K562 (cell line): ENCODE data around the gene OR4D9. TPM values are rescaled to one million over a fixed set of nuclear protein-coding genes. Genes with fewer than 3 reads are reported as not detected.

ENCODE experiments used
- GATAD2A ChIP-seq: fragments of 450-650 bp; IDR thresholded peaks from 2 replicates; pipeline ENCODE4 v1.6.1; 2017
- KDM5B ChIP-seq: fragments of 200-600 bp; sonication (generic); IDR thresholded peaks from 2 replicates; pipeline ENCODE4 v1.6.1; 2012; ENCODE audit warnings: low read depth, mild to moderate bottlenecking, moderate library complexity, low read length, control low read depth, inconsistent platforms; ENCODE audit not compliant: insufficient replicate concordance
- MYNN ChIP-seq, 2 experiments: sonication (generic); formaldehyde crosslinking in 1 of 2; IDR thresholded peaks; 2 replicates each; pipeline versions ENCODE4 v1.5.0 to v1.6.1; 2016 to 2020; ENCODE audit warnings: antibody characterized with exemption in 1 of 2, missing genetic modification reagents in 1 of 2
- NCOA4 ChIP-seq: fragments of 450-650 bp; IDR thresholded peaks from 2 replicates; pipeline ENCODE4 v1.6.1; 2018; ENCODE audit warnings: mild to moderate bottlenecking; ENCODE audit not compliant: partially characterized antibody
- NR2C2 ChIP-seq, 2 experiments: fragments of 200-800 bp in 1 of 2; sonication (Bioruptor generic) in 1 of 2; sonication (generic) in 1 of 2; formaldehyde crosslinking in 1 of 2; IDR thresholded peaks; 2 replicates each; pipeline versions ENCODE4 v1.6.1 to v1.8.0; 2016 to 2022; ENCODE audit warnings: mild to moderate bottlenecking in 1 of 2, missing compliant biosample characterization in 1 of 2, missing genetic modification characterization in 1 of 2, missing genetic modification reagents in 1 of 2
- SLC30A9 ChIP-seq: fragments of 250-450 bp; sonication (Bioruptor Pico); IDR thresholded peaks from 2 replicates; pipeline ENCODE4 v1.8.0; 2022; ENCODE audit warnings: mild to moderate bottlenecking, moderate library complexity
- SRSF7 ChIP-seq: fragments of 200-400 bp; formaldehyde crosslinking; optimal IDR thresholded peaks from 2 replicates; pipeline ENCODE3; 2017; ENCODE audit warnings: mild to moderate bottlenecking, low read depth, low read length
- STAT6 ChIP-seq: sonication (generic); formaldehyde crosslinking; IDR thresholded peaks from 2 replicates; pipeline ENCODE4 v1.8.1; 2023; ENCODE audit warnings: mild to moderate bottlenecking, missing genetic modification reagents
- ZNF407 ChIP-seq: fragments of 450-650 bp; IDR thresholded peaks from 2 replicates; pipeline ENCODE4 v1.6.1; 2016; ENCODE audit warnings: low read depth
- ZNF41 ChIP-seq: fragments of 250-450 bp; sonication (Bioruptor Pico); conservative IDR thresholded peaks from 2 replicates; pipeline ENCODE4 v1.4.0; 2020; ENCODE audit warnings: mild to moderate bottlenecking
- ZNF57 ChIP-seq: fragments of 450-650 bp; formaldehyde crosslinking; IDR thresholded peaks from 2 replicates; pipeline ENCODE4 v1.4.0; 2020; ENCODE audit warnings: mild to moderate bottlenecking, moderate library complexity
- ZNF586 ChIP-seq: fragments of 450-650 bp; formaldehyde crosslinking; conservative IDR thresholded peaks from 2 replicates; pipeline ENCODE4 v1.4.0; 2020; ENCODE audit warnings: mild to moderate bottlenecking, moderate library complexity
- polyA plus RNA-seq, 8 experiments: library from polyadenylated mRNA; depleted of rRNA in 4 of 8; stranded (reverse) in 5 of 8; unstranded in 3 of 8; fragments of >200 nt; fragmentation: Nextera tagmentation in 2 of 8; fragmentation: Illumina TruSeq in 1 of 8; extraction: Ambion mirVana in 2 of 8; extraction: Trizol in 1 of 8; gene quantifications; 2 replicates each; pipeline versions ENCODE4 v1.2.1 to v1.2.3, GENCODE V29; 2011 to 2014; ENCODE audit warnings: inconsistent platforms in 1 of 8, missing spikeins in 1 of 8
- total RNA-seq, 7 experiments: library from RNA; depleted of rRNA in 6 of 7; stranded (reverse); fragments of >200 nt in 6 of 7; fragmentation: Illumina TruSeq in 2 of 7; extraction: Trizol in 2 of 7; gene quantifications; 2 replicates each; pipeline versions ENCODE4 v1.2.1 to v1.2.3, GENCODE V29; 2011 to 2021; ENCODE audit warnings: low replicate concordance in 1 of 7

Gene OR4D9
- total and polyA plus RNA-seq, 9 of the 15 experiments (the other 6 are each of a cell fraction or from before 2014, with no cell fraction given), result not detected

GRCh38 chr11:59556115-59556916, 45.0 kb downstream of the OR4D9 start (continued):
- TF ChIP-seq ZNF407 (peak; percentile 65; the same call in 1 of the 2 replicates), STAT6 (no peak), NCOA4 (no peak), ZNF57 (CRISPR knock-in tag) (no peak), SRSF7 (no peak), SLC30A9 (no peak), NR2C2 (CRISPR knock-in tag; IDR thresholded peaks at IDR 0.05) (no peak), NR2C2 (tag; IDR thresholded peaks at IDR 0.05) (0 out of 2 replicates have a peak, but pooled peaks have one; percentile 24), MYNN (IDR thresholded peaks at IDR 0.05) (no peak), MYNN (CRISPR knock-in tag; IDR thresholded peaks at IDR 0.05) (no peak), KDM5B (no peak), ZNF41 (CRISPR knock-in tag) (0 out of 2 replicates have a peak, but pooled peaks have one; percentile 22), ZNF586 (no peak), GATAD2A (no peak)
